Stimulated activated CD8-positive, alpha-beta memory T cell treated with anti-CD3 and anti-CD28 coated beads, Interleukin-4, amount 100 ng/mL, for 48 hours (primary cell): ENCODE data around the gene IQSEC1.

ENCODE experiments used
- DNase-seq: peaks from one replicate; pipeline ENCODE4 v3.0.0-alpha.2; 2020

Gene IQSEC1

GRCh38 chr3:13025778-13026518 is 47.3 kb downstream of the IQSEC1 start:
- DNase-seq = no peak

GRCh38 chr3:13025090-13025489 is 48.1 kb downstream of the IQSEC1 start:
- DNase-seq = peak; percentile 45

- DNase-seq = no peak
Observed at GRCh38 chr3:13024765-13025065, 48.5 kb downstream of the IQSEC1 start.

- no peak for DNase-seq
Observed at GRCh38 chr3:13023971-13024764, 49.1 kb downstream of the IQSEC1 start.

- DNase-seq = no peak
Observed at GRCh38 chr3:13023235-13023970, 49.8 kb downstream of the IQSEC1 start.

- no peak for DNase-seq
Observed at GRCh38 chr3:13022348-13023234, 50.6 kb downstream of the IQSEC1 start.

GRCh38 chr3:13021141-13022114 is 51.8 kb downstream of the IQSEC1 start:
- no peak for DNase-seq

- DNase-seq = no peak
Observed at GRCh38 chr3:13020159-13020750, 53.0 kb downstream of the IQSEC1 start.

- no peak for DNase-seq
Observed at GRCh38 chr3:13019243-13020095, 53.8 kb downstream of the IQSEC1 start.

GRCh38 chr3:13018561-13019242 is 54.5 kb downstream of the IQSEC1 start:
- DNase-seq = no peak

GRCh38 chr3:13018043-13018451 is 55.2 kb downstream of the IQSEC1 start:
- no peak for DNase-seq

GRCh38 chr3:13017361-13018042 is 55.7 kb downstream of the IQSEC1 start:
- no peak for DNase-seq

- DNase-seq = no peak
Observed at GRCh38 chr3:13016721-13017255, 56.4 kb downstream of the IQSEC1 start.

- peak; percentile 68 for DNase-seq
Observed at GRCh38 chr3:13016083-13016720, 57.0 kb downstream of the IQSEC1 start.

- peak; percentile 70 for DNase-seq
Observed at GRCh38 chr3:13015286-13016082, 57.7 kb downstream of the IQSEC1 start.

GRCh38 chr3:13014755-13015285 is 58.4 kb downstream of the IQSEC1 start:
- no peak for DNase-seq
